ENCODE data around the gene BICRA.
"Not testable (repeated sequence)": the region's sequence is repeated elsewhere in the genome, so short reads cannot be mapped to it uniquely, and the experiment has no call there.

Gene BICRA

DNA sequence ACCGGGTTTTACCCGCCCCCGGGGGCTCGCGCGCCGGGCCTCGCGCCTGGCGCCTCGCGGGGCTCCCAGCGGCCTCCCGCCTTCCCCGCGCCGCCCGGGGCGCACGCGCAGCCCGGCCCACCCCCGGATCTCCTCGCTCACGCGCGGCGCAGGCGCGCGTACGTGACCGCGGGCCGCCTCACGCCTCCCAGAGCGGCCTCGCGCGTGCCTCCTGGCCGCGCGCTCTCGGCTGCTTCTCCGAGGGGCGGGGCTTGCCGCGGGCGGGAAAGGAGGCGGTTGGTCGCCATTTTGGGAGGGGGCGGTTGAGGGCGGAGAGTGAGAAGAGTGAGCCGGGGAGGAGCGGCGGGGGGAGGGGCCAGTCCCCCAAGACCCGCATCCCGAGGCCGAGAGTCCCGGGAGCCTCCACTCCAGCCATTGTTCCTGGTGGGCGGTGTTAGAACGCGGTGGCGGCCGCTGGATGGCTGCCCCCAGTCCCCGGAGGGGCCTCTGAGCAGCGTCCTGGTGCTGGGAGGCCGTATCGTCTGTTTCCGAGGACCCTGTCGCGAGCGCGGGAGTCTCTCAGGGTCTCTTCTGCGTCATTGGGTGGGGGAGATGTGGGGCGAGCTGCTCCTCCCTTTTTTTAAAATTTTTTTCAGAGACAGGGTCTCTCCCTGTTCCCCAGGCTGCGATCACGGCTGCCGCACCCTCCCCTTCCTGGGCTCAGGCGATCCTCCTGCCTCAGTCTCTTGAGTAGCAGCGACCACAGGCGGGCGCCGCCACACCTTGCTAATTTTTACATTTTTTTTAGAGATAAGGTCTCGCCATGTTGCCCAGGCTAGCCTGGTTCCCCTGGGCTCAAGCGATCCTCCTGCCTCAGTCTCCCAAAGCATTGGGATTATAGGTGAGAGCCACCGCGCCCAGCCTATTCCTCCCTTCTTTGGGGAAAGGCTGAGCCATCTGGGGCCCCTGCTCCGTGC lies 35.6 kb upstream of the BICRA start, which contains the start of gene ZNF541:
TSS of gene ZNF541 (minus strand) at position 78 of the 956 bp plus-strand sequence. CDS start 17,292 bp downstream, outside the sequence.
- no peak within 1 kb of the TSS for H3K4me3 ChIP-seq (ENCODE audit: low read depth, low read length)
- DNase-seq (ENCODE audit: low read depth), result no peak
- TF ChIP-seq, protein P1, sequence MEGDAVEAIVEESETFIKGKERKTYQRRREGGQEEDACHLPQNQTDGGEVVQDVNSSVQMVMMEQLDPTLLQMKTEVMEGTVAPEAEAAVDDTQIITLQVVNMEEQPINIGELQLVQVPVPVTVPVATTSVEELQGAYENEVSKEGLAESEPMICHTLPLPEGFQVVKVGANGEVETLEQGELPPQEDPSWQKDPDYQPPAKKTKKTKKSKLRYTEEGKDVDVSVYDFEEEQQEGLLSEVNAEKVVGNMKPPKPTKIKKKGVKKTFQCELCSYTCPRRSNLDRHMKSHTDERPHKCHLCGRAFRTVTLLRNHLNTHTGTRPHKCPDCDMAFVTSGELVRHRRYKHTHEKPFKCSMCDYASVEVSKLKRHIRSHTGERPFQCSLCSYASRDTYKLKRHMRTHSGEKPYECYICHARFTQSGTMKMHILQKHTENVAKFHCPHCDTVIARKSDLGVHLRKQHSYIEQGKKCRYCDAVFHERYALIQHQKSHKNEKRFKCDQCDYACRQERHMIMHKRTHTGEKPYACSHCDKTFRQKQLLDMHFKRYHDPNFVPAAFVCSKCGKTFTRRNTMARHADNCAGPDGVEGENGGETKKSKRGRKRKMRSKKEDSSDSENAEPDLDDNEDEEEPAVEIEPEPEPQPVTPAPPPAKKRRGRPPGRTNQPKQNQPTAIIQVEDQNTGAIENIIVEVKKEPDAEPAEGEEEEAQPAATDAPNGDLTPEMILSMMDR (IDR thresholded peaks at IDR 0.05; ENCODE audit: control insufficient read depth, extremely low read depth, insufficient read depth), result no peak

DNA sequence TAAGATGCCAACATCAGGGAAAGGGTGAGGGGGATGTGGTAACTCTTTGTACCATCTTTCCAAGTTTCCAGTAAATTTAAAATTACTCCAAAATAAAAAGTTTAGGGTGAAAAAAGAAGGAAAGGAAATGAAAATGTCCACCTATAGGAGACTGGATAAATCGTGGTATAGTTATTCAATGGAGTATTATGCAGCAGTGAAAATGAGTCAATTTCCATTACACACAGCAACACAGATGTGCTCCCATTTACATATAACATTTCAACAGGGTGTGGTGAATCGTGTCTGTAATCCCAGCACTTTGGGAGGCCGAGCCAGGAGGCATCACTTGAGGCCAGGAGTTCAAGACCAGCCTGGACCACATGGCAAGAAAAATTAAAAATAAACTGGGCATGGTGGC lies 28.5 kb upstream of the BICRA start:
- TF ChIP-seq, protein P1 (IDR thresholded peaks at IDR 0.05; ENCODE audit: control insufficient read depth, extremely low read depth, insufficient read depth), result no peak
- no peak for DNase-seq (ENCODE audit: low read depth)
- H3K4me3 ChIP-seq (ENCODE audit: low read depth, low read length), result no peak overlapping the region

DNA sequence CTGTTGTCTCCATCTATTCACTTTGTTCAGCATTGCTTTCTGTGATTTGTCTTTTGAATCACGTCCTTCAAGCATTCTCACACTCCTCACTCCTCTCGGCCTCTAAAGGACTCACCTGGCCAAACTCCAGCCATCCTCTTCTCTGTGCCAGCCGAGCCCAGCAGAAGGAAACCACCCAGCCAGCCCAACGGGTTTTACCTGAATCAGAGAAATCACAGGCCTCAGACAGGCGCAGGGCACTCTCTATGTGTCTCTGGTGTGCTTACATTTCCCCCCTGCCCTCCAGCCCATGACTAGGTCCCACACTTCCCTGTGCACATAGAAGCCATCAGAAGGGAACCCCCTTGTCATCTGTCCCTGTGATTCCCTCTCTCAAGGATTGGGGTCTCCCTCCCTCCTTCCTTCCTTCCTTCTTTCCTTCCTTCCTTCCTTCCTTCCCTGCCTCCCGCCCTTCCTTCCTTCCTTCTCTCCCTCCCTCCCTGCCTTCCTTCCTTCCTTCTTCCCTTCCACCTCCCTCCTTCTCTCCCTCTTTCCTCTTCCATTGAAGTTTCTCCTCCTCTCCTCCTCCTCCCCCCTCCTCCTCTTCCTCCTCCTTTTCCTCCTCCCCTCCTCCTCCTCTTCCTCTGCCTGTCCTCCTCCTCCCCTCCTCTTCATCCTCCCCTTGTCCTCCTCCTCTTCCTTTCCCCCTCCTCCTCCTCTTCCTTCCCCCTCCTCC lies 27.2 kb upstream of the BICRA start:
- no peak overlapping the region for H3K4me3 ChIP-seq (ENCODE audit: low read depth, low read length)
- peak; percentile 66 for DNase-seq (ENCODE audit: low read depth)
- TF ChIP-seq, protein P1 (IDR thresholded peaks at IDR 0.05; ENCODE audit: control insufficient read depth, extremely low read depth, insufficient read depth), result no peak

DNA sequence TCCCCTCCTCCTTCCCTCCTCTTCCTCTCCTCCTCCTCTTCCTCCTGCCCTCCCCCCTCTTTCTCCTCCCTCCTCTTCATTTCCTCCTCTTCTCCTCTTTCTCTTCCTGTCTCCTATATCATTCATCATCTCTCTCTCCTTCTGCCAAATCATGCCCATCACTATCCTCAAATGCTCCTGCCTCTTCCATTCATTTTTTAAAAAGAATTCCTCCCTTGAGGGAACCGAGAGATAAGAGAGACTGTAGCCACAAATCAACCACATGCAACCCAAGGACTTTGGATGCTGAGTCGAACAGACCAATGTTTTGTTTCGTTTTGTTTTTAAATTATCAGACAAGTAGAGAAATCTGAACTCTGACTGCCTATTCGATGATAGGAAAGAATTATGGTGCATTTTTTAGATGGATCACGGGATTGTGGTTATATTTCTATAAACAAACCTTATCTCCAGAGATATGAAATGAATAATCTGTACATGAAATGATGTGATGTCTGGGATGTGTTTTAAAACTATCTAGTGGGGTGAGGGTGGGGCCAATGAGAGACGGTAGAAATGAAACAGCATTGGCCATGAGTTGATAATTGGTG lies 26.5 kb upstream of the BICRA start:
- H3K4me3 ChIP-seq (ENCODE audit: low read depth, low read length), result no peak overlapping the region
- TF ChIP-seq, protein P1 (IDR thresholded peaks at IDR 0.05; ENCODE audit: control insufficient read depth, extremely low read depth, insufficient read depth), result no peak
- no peak for DNase-seq (ENCODE audit: low read depth)

DNA sequence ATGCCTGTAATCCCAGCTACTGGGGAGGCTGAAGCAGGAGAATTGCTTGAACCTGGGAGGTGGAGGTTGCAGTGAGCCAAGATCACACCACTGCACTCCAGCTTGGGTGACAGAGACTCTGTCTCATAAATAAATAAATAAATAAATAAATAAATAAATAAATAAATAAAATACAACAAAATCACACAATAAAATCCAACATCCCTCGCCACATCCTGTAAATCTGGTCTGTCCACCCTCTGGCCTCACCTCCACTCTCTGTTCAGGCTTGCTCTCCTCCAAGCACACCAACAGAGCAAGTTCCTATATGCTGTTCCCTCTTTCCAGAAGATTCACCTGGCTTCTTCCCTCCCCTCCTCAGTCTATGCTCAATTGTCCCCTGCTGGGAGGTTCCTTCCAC lies 25.8 kb upstream of the BICRA start:
- DNase-seq (ENCODE audit: low read depth); H3K4me3 ChIP-seq (ENCODE audit: low read depth, low read length): not testable (repeated sequence)

DNA sequence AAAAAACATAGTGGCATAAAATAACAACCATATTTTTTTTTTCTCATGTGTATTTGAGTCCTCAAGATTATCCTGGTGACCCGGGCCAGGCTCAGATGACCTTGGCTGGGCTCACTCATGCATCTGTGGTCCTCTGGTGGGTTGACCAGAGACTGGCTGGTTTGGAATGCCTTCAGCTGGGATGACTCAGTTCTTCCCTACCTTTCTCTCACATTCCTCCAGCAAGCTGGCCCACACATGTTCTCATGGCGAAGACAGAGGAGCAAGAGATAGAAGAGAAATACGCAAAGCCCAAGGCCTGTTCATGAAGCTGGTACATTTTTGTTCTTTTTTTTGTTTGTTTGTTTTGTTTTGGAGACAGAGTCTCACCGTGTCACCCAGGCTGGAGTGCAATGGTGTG lies 21.6 kb upstream of the BICRA start:
- TF ChIP-seq, protein P1 (IDR thresholded peaks at IDR 0.05; ENCODE audit: control insufficient read depth, extremely low read depth, insufficient read depth), result no peak
- DNase-seq (ENCODE audit: low read depth), result no peak
- H3K4me3 ChIP-seq (ENCODE audit: low read depth, low read length), result no peak overlapping the region

DNA sequence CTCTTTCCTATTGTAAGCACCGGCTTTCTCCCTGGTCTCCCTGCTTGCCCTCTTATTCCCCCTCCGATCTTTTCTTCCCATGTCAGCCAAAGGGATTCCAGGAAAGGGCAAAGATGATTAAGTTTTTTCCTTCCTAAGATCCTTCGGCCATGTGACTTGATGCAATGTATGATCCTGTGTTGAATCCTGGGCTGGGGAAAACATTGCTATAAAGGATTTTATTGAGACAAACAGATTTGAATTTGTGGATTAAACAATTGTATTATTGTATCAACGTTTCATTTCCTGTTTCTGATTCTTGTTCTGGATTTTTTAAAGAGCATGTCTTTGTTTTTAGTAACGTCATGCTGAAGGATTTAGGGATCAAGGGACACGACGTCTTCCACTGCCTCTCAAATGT lies 19.1 kb upstream of the BICRA start:
- DNase-seq (ENCODE audit: low read depth), result no peak
- TF ChIP-seq, protein P1 (IDR thresholded peaks at IDR 0.05; ENCODE audit: control insufficient read depth, extremely low read depth, insufficient read depth), result no peak
- H3K4me3 ChIP-seq (ENCODE audit: low read depth, low read length), result no peak overlapping the region

Data from LNCaP clone FGC (cell line).